NCI-H446 (cell line): Measurements from ENCODE around the gene SLC6A19.

Source experiments
- DNase-seq, 2 experiments: peaks; one replicate each; lab custom pipeline; 2025; lab: John Stamatoyannopoulos, UW

Gene SLC6A19

DNA sequence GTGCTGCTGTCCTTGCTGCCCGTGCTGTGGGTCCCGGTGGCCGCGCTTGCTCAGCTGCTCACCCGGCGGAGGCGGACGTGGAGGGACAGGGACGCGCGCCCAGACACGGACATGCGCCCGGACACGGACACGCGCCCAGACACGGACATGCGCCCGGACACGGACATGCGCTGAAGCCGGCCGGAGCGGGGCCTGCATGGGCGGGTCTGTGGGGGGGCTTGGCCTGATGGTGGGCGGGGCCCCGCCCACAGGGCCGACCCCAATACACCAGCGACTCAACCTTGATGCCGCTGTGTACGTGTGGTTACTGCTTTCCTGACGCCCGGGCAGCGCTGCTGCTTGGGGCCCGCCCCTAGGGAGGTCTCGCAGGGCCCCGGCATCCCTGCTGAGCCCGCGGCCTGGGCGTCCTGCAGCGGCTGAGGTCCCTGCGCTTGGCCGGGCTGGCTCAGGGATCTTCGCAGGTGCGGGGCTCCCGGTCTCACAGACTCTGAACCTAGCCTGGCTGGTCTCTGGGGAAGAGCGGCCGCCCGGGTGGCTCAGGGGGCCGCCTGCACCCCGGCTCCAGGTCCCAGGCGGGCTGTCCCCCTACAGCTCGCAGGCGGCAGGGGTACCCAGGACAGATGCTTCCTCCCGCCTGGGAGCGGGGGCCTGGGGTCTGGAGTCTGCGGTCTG lies 44.6 kb downstream of the SLC6A19 start:
- DNase-seq: no peak

DNA sequence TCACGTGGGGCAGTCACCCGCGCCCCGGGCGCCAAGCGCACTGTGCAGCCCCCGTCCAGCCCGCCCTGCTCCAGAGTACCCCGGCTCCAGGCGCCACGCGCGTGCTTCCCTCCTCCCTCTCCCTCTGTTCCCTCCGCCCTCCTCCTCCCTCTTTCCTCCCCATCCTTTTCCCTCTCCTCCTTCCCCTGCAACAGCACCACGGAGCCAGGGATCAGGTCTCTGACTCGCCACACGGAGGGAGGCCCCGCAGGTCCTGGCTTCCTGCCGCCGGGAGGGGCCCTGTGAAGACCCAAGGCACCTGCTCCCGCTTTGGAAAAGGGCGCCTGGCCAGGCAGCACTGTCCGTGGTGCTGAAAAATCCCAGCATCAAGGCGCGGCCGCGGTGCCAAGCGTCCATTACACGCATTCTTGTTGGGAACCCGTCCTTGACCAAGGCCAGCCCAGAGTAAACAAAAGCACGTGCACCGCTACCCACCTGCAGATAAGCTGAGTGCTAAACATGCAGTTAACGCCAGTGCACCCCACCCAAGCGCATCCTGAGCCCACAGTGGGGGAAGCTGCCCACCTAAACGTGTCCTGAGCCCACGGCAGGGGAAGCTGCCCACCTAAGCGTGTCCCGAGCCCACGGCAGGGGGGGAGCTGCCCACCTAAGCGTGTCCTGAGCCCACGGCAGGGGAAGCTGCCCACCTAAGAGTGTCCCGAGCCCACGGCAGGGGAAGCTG lies 45.5 kb downstream of the SLC6A19 start:
- no peak for DNase-seq

DNA sequence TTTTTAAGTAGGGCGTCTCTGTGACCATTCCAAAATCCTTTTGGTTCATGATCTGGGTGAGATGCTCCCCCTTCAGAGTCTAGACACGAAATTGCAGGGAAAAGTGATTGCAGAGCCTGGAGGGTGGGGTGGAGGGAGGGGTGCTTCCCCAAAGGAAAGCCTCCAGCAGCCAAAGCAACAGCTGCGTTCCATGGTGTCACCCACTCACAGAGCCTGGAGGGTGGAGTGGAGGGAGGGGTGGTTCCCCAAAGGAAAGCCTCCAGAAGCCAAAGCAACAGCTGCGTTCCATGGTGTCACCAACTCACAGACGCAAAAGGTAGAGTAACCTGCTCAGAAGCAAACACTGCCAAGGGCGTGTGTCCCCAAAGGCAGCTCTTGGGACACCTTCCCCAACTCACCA lies 46.4 kb downstream of the SLC6A19 start:
- DNase-seq: no peak

DNA sequence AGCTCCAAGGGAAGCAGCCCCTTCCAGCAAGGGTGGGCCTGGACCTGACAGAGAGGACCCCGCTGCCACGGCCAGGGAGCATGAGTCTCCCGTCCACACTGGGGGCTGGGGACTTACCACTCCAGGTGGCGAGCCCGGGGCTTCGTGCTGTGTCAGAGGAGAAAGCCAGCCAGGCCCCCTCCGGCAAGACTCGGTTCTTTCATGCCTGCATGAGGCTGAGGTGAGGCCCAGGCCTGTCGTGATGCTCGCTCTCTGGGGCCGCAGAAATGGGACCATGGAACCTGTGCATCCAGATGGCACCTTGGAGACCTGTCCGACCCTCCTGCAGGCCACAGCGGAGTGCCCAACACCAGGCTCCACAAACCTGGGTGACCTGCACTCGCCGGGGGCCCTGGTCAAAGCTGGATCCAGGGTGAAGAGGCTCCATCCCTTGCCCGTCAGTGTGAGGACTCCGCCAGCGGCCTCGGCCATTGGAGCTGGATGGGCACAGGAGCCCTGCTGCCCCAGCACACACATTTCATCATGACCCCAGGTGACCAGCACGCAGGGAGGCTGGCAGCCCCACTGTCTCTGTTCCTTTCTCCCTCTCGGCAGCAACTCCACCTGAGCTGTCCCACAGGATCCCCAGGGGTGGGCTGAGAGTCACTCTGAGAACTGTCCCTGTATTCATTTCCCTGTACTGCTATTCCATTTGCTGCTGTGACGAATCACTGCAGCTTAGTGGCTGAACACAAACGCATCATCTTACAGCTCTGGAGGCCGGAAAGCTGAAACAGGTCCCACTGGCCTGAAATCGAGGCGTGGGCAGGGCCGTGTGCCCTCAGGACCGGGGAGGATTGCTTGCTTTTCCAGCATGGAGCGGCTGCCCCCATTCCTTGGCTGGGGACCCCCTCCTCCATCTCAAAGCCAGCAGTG lies 48.2 kb downstream of the SLC6A19 start:
- DNase-seq: no peak

GRCh38 chr5:1251678-1252580 lies 50.5 kb downstream of the SLC6A19 start:
- DNase-seq: no peak

DNA sequence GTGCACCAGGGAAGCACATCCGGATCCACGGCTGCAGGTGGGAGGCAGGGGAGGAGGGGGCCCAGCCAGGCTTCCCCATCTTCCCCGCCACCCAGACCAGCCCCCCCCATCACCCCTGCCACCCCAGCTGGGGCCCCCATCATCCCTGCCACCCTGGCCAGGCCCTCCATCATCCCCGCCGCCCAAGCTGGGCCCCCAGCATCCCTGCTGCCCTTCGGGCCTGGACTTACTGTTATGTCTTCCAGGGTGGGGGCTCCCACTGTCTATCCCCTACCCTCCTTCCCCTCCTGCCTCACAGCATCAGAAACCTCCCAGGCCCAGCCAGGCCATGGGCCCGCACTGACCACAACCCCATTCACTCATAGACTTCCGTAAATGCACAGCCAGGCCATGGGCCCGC lies 51.3 kb downstream of the SLC6A19 start:
- no peak for DNase-seq

- no peak for DNase-seq
Observed at GRCh38 chr5:1253456-1254105, 52.2 kb downstream of the SLC6A19 start.

GRCh38 chr5:1254196-1254595 lies 52.8 kb downstream of the SLC6A19 start:
- DNase-seq: no peak

GRCh38 chr5:1255081-1255561 lies 53.7 kb downstream of the SLC6A19 start:
- no peak for DNase-seq

DNA sequence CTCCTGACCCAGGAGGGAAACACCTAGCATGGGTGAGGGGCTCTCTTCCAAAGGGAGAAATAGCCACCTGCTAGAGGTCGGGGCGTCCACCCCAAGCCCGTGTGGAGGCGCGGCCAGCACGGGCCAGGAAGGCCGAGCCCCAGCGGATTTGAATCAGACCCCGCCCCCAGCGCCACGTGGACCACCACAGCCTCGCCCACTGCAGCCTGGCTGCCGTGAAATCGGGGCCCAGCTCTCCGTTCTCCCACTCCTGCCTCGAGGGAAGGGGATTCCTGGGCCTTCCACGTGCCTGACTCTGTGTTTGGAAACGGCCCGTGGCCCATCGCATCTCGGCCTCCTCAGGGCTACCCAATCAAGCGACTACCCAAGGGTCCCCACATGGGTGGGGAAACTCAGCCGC lies 55.4 kb downstream of the SLC6A19 start:
- no peak for DNase-seq

- DNase-seq: no peak
Observed at GRCh38 chr5:1257363-1257762, 56.0 kb downstream of the SLC6A19 start.

DNA sequence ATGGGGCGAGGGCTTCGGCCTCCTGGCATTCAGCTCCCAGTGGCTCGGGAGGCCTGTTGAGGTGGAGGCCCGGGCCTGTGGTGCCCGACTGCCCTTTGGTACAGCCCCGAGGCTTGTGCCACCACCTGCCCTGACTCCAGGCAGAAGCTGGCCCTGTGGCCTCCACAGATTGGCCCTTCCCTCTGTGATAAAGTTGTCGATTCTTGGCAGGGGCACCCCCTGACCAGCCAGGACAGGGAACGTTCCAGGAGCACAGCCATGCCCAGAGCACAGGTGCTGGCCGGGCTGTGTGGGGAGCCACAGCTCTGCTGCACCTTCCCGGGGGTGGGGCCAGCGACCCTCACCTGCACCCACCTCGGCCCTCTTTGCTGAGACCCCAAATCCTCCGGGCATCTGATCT lies 56.4 kb downstream of the SLC6A19 start:
- DNase-seq: no peak

GRCh38 chr5:1259806-1260480 lies 58.5 kb downstream of the SLC6A19 start:
- no peak for DNase-seq

- no peak for DNase-seq
Observed at GRCh38 chr5:1261643-1262042, 60.2 kb downstream of the SLC6A19 start.

- DNase-seq: no peak
Observed at GRCh38 chr5:1262381-1262780, 61.0 kb downstream of the SLC6A19 start.

- DNase-seq: no peak
Observed at GRCh38 chr5:1264211-1264610, 62.8 kb downstream of the SLC6A19 start.

DNA sequence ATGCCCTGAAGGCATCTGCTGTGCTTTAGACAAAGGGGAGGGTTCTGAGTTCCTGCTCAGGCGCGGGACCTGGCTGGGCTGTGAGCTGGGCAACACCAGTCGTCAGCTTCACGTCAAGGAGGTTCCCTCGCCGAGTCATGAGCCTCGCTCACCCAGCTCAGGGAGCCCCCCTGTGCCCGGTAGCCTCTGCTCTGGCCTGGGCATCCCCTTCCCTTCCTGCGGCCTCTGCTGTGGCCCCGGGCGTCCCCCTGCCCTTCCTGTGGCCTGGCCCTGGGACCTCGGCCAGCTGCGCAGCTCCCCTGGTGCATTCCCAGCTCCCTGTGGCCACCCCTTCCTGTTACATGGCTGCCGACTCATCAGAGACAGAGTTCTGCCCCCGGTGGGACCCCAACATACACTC lies 63.6 kb downstream of the SLC6A19 start:
- DNase-seq: no peak

DNA sequence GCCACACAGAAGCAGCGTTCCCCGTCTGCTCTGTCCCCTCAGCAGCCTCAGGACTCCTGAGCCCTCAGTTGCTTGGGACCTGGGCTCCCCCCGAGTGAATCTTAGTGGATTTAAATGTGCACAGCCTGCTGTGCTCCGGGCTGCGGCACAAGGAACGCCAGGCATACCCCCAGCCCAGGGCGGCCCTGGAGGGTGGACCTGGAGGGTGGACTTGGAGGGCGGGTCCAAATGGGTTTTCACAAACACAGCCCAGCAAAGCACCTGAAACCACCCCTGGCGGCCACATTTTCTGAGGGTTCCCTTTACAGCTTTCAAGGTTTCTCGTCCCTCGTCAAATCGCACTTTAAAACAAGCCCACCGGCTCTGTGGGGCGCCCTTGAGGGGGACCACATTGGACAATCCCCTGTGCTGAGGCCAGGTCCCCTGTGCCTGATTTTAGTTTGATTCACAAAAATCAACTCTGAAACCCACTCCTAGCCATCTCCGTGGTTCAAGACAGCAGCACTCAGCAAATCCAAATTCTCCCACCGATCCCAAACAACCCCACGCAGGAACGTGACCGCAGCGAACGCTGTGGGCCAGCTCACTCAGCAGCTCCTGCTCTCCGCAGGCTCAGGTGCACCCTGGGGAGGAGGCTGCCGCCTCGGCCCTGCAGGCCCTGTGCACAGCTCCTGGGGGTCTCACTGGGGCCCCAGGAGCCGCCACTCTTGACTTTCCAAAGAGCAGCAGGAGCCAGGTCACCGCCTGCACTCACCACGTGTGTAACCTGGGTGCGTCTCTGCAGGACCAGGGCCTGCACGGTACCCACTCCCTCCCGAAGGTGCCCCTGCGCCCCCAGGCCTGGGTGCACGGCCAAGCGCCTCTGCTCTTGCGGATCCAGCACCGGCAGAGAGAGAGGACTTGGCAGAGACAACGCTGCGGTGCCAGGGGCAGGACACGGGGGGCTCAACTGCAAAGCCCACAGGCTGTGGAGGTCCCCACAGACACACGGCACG lies 64.4 kb downstream of the SLC6A19 start:
- no peak for DNase-seq

DNA sequence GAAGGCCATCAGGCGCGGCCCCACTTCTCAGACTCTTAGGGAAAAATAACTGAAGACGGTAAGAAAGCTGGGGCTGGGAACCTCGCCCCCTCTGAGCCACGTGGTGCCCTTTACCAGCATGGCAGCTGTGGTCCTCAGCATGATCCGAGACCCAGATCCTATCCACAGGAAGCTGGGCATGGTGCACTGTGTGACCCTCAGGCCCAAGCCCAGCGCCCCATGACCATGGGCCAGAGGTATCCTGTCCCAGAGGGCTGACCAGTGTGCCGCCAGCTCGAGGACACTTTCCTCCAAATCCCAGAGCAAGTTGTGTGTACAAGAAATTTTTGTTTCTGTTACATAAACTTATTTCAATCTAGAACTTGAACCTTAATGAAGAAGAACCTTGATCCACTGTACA lies 65.4 kb downstream of the SLC6A19 start:
- no peak for DNase-seq
